NCI-H2029 treated with DMSO at 0.1 percent for 48 hours (cell line): ENCODE results near the gene YWHAQ.

ENCODE experiments used
- DNase-seq: peaks from one replicate; lab custom pipeline; 2025; lab: John Stamatoyannopoulos, UW

Gene YWHAQ

GRCh38 chr2:9630736-9631552, at the start of gene YWHAQ:
Gene YWHAQ, minus strand, starts transcription at chr2:9630997. Its CDS starts 545 bp downstream, at chr2:9630452.
- DNase-seq: peak; percentile 96

- DNase-seq: no peak
These were observed 49.3 kb upstream of the YWHAQ start for GRCh38 chr2:9680082-9680481.

GRCh38 chr2:9679218-9679617, 48.4 kb upstream of the YWHAQ start:
- no peak for DNase-seq

- DNase-seq: no peak
These were observed 47.7 kb upstream of the YWHAQ start for GRCh38 chr2:9678544-9678943.

- DNase-seq: no peak
These were observed 44.9 kb upstream of the YWHAQ start for GRCh38 chr2:9675415-9676351.

GRCh38 chr2:9674891-9675414, 44.2 kb upstream of the YWHAQ start:
- no peak for DNase-seq

- no peak for DNase-seq
These were observed 43.2 kb upstream of the YWHAQ start for GRCh38 chr2:9673914-9674481.

- DNase-seq: peak; percentile 63
These were observed 38.0 kb upstream of the YWHAQ start for GRCh38 chr2:9668687-9669345.

- no peak for DNase-seq
These were observed 37.0 kb upstream of the YWHAQ start for GRCh38 chr2:9667826-9668225.

- no peak for DNase-seq
These were observed 35.5 kb upstream of the YWHAQ start for GRCh38 chr2:9666306-9666705.

GRCh38 chr2:9665898-9666297, 35.1 kb upstream of the YWHAQ start:
- DNase-seq: no peak

- no peak for DNase-seq
These were observed 33.6 kb upstream of the YWHAQ start for GRCh38 chr2:9664365-9664764.

- no peak for DNase-seq
These were observed 32.4 kb upstream of the YWHAQ start for GRCh38 chr2:9663008-9663879.

GRCh38 chr2:9661261-9661660, 30.5 kb upstream of the YWHAQ start:
- no peak for DNase-seq

GRCh38 chr2:9660781-9661180, 30.0 kb upstream of the YWHAQ start:
- no peak for DNase-seq

GRCh38 chr2:9660154-9660553, 29.4 kb upstream of the YWHAQ start:
- DNase-seq: no peak

- DNase-seq: no peak
These were observed 28.2 kb upstream of the YWHAQ start for GRCh38 chr2:9658972-9659371.

- no peak for DNase-seq
These were observed 26.9 kb upstream of the YWHAQ start for GRCh38 chr2:9657731-9658130.

- no peak for DNase-seq
These were observed 26.3 kb upstream of the YWHAQ start for GRCh38 chr2:9657083-9657482.

- DNase-seq: no peak
These were observed 25.5 kb upstream of the YWHAQ start for GRCh38 chr2:9656270-9656766.
